ENCODE data around the gene NDUFA11.

DNA sequence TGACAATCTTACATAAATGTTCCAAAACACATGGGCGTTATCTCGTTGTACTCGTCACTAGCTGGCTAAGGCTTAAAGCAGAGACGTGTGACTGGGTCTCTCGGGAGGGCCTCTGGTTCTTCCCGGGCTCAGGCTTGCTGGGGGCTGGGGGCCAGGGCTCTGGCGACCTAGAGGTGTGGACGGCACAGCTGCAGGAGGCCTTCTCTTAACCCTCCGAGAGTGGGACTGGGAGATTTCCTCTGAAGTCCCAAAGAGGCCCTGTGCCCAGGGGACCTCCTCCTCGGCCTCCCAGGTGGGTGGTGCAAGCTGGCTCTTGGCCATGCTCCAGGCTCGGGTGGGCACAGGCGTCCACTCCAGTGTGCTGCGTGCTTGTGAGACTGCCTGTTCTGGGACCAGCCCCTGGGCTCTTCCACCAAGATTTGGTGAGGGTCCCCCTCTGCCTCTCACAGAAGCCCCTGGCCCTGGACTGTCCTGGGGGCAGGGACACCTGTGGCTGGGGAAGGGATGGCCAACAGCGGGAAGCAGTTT, 12.7 kb upstream of the NDUFA11 start:
- TF ChIP-seq, protein P1, sequence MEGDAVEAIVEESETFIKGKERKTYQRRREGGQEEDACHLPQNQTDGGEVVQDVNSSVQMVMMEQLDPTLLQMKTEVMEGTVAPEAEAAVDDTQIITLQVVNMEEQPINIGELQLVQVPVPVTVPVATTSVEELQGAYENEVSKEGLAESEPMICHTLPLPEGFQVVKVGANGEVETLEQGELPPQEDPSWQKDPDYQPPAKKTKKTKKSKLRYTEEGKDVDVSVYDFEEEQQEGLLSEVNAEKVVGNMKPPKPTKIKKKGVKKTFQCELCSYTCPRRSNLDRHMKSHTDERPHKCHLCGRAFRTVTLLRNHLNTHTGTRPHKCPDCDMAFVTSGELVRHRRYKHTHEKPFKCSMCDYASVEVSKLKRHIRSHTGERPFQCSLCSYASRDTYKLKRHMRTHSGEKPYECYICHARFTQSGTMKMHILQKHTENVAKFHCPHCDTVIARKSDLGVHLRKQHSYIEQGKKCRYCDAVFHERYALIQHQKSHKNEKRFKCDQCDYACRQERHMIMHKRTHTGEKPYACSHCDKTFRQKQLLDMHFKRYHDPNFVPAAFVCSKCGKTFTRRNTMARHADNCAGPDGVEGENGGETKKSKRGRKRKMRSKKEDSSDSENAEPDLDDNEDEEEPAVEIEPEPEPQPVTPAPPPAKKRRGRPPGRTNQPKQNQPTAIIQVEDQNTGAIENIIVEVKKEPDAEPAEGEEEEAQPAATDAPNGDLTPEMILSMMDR (IDR thresholded peaks at IDR 0.05) = no peak
- no peak for TF ChIP-seq POLR2A (IDR thresholded peaks at IDR 0.05)
- TF ChIP-seq POLR2AphosphoS5 (IDR thresholded peaks at IDR 0.05) = no peak
